HepG2 (cell line): ENCODE measurements around the gene TJAP1. TPM values are rescaled to one million over a fixed set of nuclear protein-coding genes. Genes with fewer than 3 reads are reported as not detected.
A peak's percentile ranks its signal among the peaks of the same experiment; 100 is the strongest.

Experiments used
- CEBPG ChIP-seq: IDR thresholded peaks from 2 replicates; pipeline ENCODE4 v1.6.1; 2016
- FOXA3 ChIP-seq: IDR thresholded peaks from 2 replicates; pipeline ENCODE4 v1.6.1; 2016; ENCODE audit warnings: missing genetic modification reagents, missing compliant biosample characterization
- GMEB2 ChIP-seq: IDR thresholded peaks from 2 replicates; pipeline ENCODE4 v1.6.1; 2016; ENCODE audit warnings: missing biosample characterization, missing genetic modification reagents, low read depth
- HNRNPLL ChIP-seq: fragments of 200-400 bp; formaldehyde crosslinking; IDR thresholded peaks from 2 replicates; pipeline ENCODE4 v1.6.1; 2017; ENCODE audit warnings: mild to moderate bottlenecking, low read depth, low read length; ENCODE audit not compliant: poor library complexity, severe bottlenecking
- KDM6A ChIP-seq: IDR thresholded peaks from 2 replicates; pipeline ENCODE4 v1.6.1; 2016; ENCODE audit warnings: low read depth
- MAFF ChIP-seq: IDR thresholded peaks from 2 replicates; pipeline ENCODE4 v1.6.1; 2011; ENCODE audit warnings: low read depth, low read length, improper control_type of control experiment
- MBD4 ChIP-seq: IDR thresholded peaks from 2 replicates; pipeline ENCODE4 v1.6.1; 2012; ENCODE audit warnings: low read length, inconsistent platforms, borderline replicate concordance
- SIX4 ChIP-seq: sonication (generic); formaldehyde crosslinking; IDR thresholded peaks from 2 replicates; pipeline ENCODE4 v1.4.0; 2020; ENCODE audit warnings: missing genetic modification reagents
- SP5 ChIP-seq: IDR thresholded peaks from 2 replicates; pipeline ENCODE4 v1.6.1; 2016; ENCODE audit warnings: low read depth, borderline replicate concordance
- SRSF9 ChIP-seq: fragments of 200-400 bp; formaldehyde crosslinking; IDR thresholded peaks from 2 replicates; pipeline ENCODE4 v1.6.1; 2018; ENCODE audit warnings: borderline replicate concordance, mild to moderate bottlenecking, low read depth, low read length; ENCODE audit not compliant: insufficient read depth, poor library complexity, severe bottlenecking
- TIGD3 ChIP-seq: sonication (generic); formaldehyde crosslinking; IDR thresholded peaks from 2 replicates; pipeline ENCODE4 v1.5.1; 2020; ENCODE audit warnings: mild to moderate bottlenecking, missing genetic modification reagents, borderline replicate concordance
- ZHX2 ChIP-seq, 2 experiments: sonication (generic) in 1 of 2; formaldehyde crosslinking in 1 of 2; IDR thresholded peaks; 2 replicates each; pipeline versions ENCODE4 v1.6.1 to v1.9.0; 2014 to 2022; ENCODE audit warnings: antibody characterized with exemption in 1 of 2, borderline replicate concordance in 1 of 2, inconsistent platforms in 1 of 2, low read depth in 1 of 2, missing genetic modification reagents in 1 of 2
- ZNF207 ChIP-seq: fragments of 450-650 bp; IDR thresholded peaks from 2 replicates; pipeline ENCODE4 v1.6.1; 2016; ENCODE audit warnings: antibody characterized with exemption, borderline replicate concordance
- ZNF34 ChIP-seq: sonication (generic); formaldehyde crosslinking; IDR thresholded peaks from 2 replicates; pipeline ENCODE4 v1.4.0; 2020; ENCODE audit warnings: mild to moderate bottlenecking, missing genetic modification reagents, borderline replicate concordance
- ZNF431 ChIP-seq: sonication (generic); formaldehyde crosslinking; IDR thresholded peaks from 2 replicates; pipeline ENCODE4 v1.9.0; 2022; ENCODE audit warnings: missing genetic modification reagents, low read depth, mild to moderate bottlenecking, borderline replicate concordance
- ZNF446 ChIP-seq: sonication (generic); formaldehyde crosslinking; IDR thresholded peaks from 2 replicates; pipeline ENCODE4 v1.5.0; 2020; ENCODE audit warnings: mild to moderate bottlenecking, missing genetic modification reagents
- ZNF468 ChIP-seq: sonication (generic); formaldehyde crosslinking; IDR thresholded peaks from 2 replicates; pipeline ENCODE4 v1.8.0; 2022; ENCODE audit warnings: mild to moderate bottlenecking, moderate library complexity, missing genetic modification reagents
- ZNF484 ChIP-seq: sonication (generic); formaldehyde crosslinking; IDR thresholded peaks from 2 replicates; pipeline ENCODE4 v1.5.1; 2020; ENCODE audit warnings: mild to moderate bottlenecking, low read depth, missing genetic modification reagents, borderline replicate concordance
- ZNF720 ChIP-seq: sonication (generic); formaldehyde crosslinking; IDR thresholded peaks from 2 replicates; pipeline ENCODE4 v1.4.0; 2020; ENCODE audit warnings: missing genetic modification reagents
- ZNF747 ChIP-seq: sonication (generic); formaldehyde crosslinking; IDR thresholded peaks from 2 replicates; pipeline ENCODE4 v1.8.1; 2023; ENCODE audit warnings: missing genetic modification reagents, mild to moderate bottlenecking, borderline replicate concordance
- ZSCAN29 ChIP-seq: sonication (generic); formaldehyde crosslinking; conservative IDR thresholded peaks from 2 replicates; pipeline ENCODE4 v1.4.0; 2020; ENCODE audit warnings: mild to moderate bottlenecking, missing genetic modification reagents
- polyA plus RNA-seq, 8 experiments: library from polyadenylated mRNA; depleted of rRNA in 3 of 8; stranded (reverse) in 7 of 8; unstranded in 1 of 8; fragments of >200 nt; fragmentation: Illumina TruSeq in 4 of 8; extraction: Trizol in 4 of 8; gene quantifications; 2 replicates each; pipeline versions ENCODE4 v1.2.1 to v1.2.3, GENCODE V29; 2011 to 2016; ENCODE audit warnings: low read depth in 4 of 8, missing spikeins in 1 of 8, mixed read lengths in 1 of 8; ENCODE audit not compliant: insufficient read depth in 1 of 8
- total RNA-seq, 5 experiments: library from RNA; depleted of rRNA; stranded (reverse); fragments of >200 nt; fragmentation: Illumina TruSeq; extraction: Trizol; gene quantifications; 2 replicates each; pipeline ENCODE4 v1.2.3, GENCODE V29; 2016; ENCODE audit warnings: low read depth in 1 of 5

The TJAP1 gene
- total and polyA plus RNA-seq, 2 of the 13 experiments (the other 11 are each of a cell fraction or from before 2014, with no cell fraction given): 15.7 to 41.6 TPM

GRCh38 chr6:43496370-43497128, 19.2 kb downstream of the TJAP1 start (continued):
- TF ChIP-seq MBD4 (no peak), ZNF720 (no peak), SP5 (CRISPR knock-in tag) (no peak; the same call in 1 of the 2 replicates), SRSF9 (no peak), KDM6A (peak; percentile 42; the same call in 1 of the 2 replicates), ZNF747 (CRISPR knock-in tag) (no peak), ZNF468 (no peak), ZNF446 (CRISPR knock-in tag) (no peak), GMEB2 (CRISPR knock-in tag) (no peak), ZNF431 (CRISPR knock-in tag) (no peak), TIGD3 (CRISPR knock-in tag) (0 out of 2 replicates have a peak, but pooled peaks have one; percentile 16), MAFF (no peak), FOXA3 (peak; percentile 38), ZNF207 (no peak), SIX4 (CRISPR knock-in tag) (no peak), ZNF34 (CRISPR knock-in tag) (no peak), CEBPG (CRISPR knock-in tag) (peak; percentile 37; the same call in 1 of the 2 replicates), ZNF484 (CRISPR knock-in tag) (no peak), ZHX2 (IDR thresholded peaks at IDR 0.05; ENCODE audit: low read depth) (no peak), ZHX2 (CRISPR knock-in tag; IDR thresholded peaks at IDR 0.05; ENCODE audit: borderline replicate concordance) (no peak), HNRNPLL (peak; percentile 30), ZSCAN29 (CRISPR knock-in tag) (no peak)
